ENCODE measurements around the gene GMDS.

DNA sequence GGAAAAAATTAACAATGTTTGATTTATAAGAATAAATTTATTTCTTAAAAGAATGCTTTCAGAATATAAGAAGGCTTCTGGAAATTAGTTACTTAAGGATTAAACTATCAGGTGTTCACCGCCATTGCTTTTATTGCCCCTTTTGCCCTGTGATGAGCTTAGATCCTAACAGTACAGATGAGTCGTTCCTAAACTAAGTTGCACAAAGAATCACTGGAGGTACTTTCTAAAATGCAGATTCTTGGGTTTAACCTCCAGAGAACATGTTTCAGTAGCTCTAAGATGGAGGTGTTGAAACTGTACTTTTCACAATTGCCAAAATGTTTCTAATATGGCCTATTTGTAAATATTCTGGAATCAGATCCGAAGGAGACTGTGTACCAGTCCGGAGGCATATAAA is 211.9 kb downstream of the GMDS start:
- TF ChIP-seq, protein P1, sequence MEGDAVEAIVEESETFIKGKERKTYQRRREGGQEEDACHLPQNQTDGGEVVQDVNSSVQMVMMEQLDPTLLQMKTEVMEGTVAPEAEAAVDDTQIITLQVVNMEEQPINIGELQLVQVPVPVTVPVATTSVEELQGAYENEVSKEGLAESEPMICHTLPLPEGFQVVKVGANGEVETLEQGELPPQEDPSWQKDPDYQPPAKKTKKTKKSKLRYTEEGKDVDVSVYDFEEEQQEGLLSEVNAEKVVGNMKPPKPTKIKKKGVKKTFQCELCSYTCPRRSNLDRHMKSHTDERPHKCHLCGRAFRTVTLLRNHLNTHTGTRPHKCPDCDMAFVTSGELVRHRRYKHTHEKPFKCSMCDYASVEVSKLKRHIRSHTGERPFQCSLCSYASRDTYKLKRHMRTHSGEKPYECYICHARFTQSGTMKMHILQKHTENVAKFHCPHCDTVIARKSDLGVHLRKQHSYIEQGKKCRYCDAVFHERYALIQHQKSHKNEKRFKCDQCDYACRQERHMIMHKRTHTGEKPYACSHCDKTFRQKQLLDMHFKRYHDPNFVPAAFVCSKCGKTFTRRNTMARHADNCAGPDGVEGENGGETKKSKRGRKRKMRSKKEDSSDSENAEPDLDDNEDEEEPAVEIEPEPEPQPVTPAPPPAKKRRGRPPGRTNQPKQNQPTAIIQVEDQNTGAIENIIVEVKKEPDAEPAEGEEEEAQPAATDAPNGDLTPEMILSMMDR (optimal IDR thresholded peaks at IDR 0.05 in 1 of 3, IDR thresholded peaks at IDR 0.05 in 1 of 3, conservative IDR thresholded peaks at IDR 0.05 in 1 of 3; ENCODE audit: extremely low read depth in 1 of 3, insufficient read depth in 2 of 3, low read length in 3 of 3), result no peak
- TF ChIP-seq EZH2 (IDR thresholded peaks at IDR 0.05; ENCODE audit: low read length), result no peak

All from keratinocyte (primary cell).